ENCODE measurements around the gene TECR.
"Not testable (repeated sequence)": the region's sequence is repeated elsewhere in the genome, so short reads cannot be mapped to it uniquely, and the experiment has no call there.

Gene TECR

DNA sequence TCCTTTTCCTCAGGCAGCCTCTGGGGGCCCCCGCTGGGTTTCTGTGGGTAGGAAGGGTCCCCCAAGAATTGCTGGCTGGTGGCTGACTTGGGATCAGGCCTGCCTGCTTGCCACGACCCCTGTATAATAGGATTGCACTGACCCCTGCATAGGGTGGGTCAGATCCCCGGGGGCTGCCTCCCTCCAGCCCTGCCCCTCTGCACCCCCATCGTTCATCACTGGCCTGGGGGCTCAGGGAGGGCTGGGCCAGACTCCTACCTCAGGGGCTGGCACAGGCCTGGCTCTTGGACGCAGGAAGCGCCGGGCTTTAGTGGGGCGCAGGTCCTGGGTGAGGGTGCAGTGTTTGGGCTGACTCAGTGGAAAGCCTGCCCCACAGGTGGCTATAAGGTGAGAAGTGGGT is 31.9 kb downstream of the TECR start:
- no peak for DNase-seq (ENCODE audit: low read depth)

DNA sequence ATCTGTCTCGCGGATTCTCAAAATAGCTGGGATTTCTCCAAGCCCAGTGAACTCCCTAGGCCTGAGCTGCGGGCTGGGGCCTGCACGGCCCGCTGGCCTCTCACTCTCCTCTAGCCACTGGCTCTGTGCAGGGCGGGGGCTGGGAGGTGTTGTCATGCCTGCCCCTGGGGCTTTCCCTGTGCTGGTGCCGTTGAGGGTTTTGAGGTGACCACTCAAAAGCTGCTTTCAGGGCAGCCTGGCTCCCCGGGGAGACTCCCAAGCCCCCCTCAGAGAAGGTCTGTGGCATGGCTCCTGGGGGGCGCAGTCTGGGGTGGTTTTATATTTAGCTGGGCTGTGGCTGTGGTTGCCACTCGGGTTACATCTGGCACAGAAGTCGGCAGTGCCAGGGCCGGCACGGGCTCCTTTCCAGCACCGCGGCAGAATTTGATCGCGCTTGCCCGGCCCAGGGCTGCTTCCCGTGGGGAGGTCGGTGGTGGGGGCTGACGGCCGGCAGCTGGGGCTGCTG is 32.5 kb downstream of the TECR start:
- DNase-seq (ENCODE audit: low read depth), result no peak

DNA sequence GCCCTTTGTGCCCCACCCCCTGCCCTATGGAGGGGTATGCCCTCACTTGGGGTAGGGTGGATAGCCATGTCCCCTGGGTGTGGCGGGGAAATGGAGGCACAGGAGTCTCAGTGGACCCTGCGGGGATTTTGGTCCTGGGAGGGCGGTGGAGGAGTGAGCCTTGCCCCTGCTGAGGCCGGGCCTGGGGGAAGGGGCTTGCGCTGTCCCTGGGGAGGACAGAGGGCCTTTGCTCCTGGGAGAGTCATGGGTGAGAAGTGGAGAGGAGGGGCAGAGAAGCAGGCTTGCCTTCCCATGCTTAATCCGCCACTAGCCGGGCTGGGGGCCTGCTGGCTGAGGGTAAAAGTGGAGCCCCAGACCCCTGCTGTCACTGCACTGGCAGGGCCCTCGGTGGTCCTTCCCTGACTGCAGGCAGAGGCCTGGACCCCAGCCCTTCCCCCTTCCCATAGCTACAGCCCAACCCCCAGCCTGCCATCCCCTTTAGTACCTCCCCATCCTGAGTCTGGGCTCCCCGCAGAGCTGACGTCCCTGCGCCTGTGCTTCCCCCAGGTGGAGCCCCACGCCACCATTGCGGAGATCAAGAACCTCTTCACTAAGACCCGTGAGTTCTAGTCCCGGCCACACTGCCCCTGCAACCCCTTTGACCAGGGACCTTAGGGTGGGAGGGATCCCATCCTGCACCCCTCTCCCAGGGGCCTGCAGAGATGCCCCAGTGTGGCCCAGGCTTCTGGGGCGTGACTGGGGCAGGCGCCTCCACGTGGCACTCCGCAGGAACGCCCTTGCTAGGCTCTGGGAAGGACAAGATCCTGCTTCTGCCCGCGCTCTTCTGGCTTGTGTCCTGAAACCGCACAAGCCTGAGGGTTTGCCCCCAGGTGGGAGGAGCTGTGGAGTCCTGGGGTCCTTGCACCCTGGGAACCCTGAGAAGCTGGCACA is 33.5 kb downstream of the TECR start:
- no peak for DNase-seq (ENCODE audit: low read depth)

DNA sequence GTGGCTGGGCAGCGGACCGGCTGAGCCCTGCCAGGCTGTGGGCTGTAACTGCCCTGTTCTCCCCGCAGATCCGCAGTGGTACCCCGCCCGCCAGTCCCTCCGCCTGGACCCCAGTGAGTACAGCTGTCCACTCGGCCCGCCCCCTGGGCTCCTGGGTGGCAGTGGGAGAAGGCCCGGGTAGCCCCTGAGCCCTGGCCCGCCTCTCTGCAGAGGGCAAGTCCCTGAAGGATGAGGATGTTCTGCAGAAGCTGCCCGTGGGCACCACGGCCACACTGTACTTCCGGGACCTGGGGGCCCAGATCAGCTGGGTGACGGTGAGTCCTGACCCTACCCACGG is 34.2 kb downstream of the TECR start:
- DNase-seq (ENCODE audit: low read depth), result no peak

DNA sequence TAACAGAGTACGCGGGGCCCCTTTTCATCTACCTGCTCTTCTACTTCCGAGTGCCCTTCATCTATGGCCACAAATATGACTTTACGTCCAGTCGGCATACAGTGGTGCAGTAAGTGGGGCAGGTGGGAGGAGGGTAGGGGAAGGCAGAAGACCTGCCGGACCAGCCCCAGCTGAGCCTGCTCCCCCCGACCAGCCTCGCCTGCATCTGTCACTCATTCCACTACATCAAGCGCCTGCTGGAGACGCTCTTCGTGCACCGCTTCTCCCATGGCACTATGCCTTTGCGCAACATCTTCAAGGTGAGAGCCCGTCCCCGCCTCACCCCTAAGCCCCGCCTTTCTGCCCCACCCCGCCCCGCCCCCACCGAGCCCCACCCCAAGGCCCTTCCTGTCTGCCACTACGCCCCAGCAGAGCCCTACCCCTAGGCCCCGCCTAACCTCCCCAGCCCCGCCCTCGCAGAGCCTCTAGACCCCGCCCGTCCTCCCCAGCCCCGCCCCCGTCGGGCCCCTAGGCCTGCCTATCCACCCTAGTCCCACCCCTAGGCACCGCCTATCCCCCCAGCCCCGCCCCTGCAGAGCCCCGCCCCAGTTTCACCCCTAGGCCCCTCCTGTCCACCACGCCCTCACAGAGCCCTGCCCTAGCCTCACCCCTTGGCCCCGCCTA is 34.7 kb downstream of the TECR start:
- DNase-seq (ENCODE audit: low read depth), result peak; percentile 74

DNA sequence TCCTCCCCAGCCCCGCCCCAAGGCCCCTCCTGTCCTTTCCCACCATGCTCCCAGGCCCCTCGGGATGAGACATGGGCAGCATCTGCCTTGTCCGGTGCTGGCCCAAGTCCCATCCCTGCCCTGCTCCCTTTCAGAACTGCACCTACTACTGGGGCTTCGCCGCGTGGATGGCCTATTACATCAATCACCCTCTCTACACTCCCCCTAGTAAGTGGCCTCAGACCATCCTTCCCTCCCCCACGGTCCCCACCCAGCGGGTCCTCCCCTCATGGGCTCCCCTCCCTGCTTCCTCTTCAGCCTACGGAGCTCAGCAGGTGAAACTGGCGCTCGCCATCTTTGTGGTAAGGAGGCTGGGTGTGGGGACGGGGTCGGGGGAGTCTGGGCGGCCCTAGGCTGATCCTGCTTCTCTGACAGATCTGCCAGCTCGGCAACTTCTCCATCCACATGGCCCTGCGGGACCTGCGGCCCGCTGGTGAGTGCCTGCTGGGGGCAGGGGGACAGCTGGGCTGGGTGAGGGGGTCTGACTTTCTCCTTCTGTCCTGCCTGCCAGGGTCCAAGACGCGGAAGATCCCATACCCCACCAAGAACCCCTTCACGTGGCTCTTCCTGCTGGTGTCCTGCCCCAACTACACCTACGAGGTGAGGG is 35.4 kb downstream of the TECR start:
- DNase-seq (ENCODE audit: low read depth), result not testable (repeated sequence)

DNA sequence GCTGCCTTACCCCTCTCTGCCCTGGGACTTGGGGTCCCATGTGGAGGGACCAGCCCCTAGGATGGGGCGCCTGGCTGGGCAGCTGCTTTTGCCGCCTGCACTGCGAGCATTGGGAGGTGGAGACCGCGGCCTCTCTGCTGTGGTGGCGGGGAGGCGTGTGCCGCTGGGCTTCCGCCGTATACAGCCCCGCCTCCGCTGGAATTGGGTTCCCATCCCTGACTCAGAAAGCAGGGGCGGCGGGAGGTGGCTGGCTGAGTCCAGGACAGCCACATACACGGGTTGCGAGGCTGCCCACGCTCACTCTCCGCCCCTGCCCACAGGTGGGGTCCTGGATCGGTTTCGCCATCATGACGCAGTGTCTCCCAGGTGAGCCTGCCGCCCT is 35.9 kb downstream of the TECR start:
- DNase-seq (ENCODE audit: low read depth), result no peak

DNA sequence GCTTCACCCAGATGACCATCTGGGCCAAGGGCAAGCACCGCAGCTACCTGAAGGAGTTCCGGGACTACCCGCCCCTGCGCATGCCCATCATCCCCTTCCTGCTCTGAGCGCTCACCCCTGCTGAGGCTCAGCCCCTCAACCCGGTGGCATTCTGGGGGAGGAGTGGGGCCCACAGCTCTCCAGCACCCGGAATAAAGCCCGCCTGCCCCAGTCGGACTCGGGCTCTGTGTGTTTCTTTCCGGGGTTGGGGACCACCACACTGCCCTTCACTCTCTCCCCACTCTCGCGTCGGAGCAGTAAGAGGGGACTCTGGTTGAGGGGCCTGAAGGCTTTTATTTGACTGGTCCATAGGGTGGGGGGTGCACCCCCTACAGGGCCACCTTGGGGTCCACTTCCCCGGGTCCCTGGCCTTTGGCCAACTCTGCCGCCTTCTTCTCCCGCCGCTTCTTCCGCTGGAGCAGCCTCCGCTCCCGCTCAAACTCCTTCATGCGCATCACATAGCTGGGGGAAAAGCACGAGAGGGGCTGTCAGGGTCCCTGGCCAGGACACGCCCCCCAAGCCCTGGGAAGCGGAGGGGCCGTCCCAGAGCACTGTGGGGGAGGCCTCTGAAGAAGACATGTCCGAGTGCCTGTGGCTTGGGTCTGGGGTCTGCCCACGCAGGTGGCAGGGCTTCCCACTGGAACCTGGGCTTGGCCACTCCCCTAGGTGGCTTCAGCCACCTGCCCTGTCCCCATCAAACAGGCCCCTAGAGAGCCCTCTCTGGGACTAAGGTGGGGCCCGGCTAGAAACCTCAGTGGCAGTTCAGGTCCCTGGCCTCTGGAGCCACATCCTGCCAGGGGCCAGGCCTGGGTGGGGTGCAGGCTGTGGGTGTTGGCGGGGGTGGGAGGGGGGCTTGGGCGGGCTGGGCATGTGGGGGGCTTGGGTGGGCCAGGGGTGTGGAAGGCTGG is 36.6 kb downstream of the TECR start:
- DNase-seq (ENCODE audit: low read depth), result no peak

DNA sequence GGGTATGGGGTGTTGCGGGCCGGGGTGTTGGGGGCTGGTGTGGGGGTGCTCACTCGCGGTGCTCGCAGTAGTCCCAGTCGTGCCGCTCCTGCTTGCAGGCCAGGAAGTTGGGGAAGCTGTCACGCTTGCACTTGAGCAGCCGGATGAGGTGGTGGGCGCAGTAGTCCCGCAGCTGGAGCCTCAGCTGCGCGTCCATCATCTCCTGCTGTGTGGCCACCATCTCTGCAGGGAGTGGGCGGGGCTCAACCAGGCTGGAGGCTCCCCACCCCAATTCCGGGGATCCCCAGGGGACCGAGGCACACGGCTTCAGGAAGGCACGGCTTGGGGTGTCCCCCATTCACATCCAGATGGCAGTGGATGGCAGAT is 37.3 kb downstream of the TECR start:
- DNase-seq (ENCODE audit: low read depth), result no peak

DNA sequence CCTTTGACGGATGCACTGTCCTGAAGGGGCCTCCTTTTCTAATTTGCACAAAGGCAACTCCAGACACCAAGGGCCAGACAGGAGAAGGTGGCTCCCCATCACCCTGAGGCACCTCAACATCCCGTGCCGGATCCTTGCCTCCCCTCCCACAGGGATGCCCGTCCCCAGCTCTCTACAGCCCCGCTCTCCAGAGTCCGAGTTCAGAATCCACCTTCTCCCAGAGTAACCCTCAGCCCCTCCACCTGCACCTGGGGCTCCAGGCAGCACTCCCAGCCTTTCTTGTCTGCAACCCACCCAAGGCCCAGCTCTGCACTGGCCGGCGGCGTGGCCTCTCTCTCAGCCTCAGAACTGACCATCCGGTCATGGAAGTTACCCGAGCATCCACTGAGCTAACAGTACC is 37.7 kb downstream of the TECR start:
- DNase-seq (ENCODE audit: low read depth), result no peak

DNA sequence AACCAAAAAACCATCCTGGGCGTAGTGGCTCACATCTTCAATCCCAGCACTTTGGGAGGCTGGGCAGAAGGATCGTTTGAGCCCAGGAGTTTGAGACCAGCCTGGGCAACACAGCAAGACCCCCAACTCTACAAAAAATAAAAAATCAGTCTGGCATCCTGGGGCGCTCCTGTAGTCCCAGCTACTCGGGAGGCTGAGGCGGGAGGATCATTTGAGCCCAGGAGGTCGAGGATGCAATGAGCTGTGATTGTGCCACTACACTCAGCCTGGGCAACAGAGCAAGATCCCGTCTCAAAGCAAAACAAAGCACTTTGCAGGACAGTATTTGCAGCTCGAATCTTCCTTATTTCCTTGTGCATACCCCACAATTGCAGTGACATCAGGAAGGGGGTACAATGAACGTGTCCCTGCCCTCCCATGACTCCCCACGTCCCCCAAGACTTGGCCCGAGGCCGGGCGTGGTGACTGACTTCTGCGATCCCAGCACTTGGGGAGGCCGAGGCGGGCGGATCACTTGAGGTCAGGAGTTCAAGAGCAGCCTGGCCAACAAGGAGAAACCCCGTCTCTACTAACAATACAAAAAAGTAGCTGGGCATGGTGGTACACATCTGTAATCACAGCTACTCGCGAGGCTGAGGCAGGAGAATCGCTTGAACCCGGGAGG is 41.6 kb downstream of the TECR start:
- no peak for DNase-seq (ENCODE audit: low read depth)

DNA sequence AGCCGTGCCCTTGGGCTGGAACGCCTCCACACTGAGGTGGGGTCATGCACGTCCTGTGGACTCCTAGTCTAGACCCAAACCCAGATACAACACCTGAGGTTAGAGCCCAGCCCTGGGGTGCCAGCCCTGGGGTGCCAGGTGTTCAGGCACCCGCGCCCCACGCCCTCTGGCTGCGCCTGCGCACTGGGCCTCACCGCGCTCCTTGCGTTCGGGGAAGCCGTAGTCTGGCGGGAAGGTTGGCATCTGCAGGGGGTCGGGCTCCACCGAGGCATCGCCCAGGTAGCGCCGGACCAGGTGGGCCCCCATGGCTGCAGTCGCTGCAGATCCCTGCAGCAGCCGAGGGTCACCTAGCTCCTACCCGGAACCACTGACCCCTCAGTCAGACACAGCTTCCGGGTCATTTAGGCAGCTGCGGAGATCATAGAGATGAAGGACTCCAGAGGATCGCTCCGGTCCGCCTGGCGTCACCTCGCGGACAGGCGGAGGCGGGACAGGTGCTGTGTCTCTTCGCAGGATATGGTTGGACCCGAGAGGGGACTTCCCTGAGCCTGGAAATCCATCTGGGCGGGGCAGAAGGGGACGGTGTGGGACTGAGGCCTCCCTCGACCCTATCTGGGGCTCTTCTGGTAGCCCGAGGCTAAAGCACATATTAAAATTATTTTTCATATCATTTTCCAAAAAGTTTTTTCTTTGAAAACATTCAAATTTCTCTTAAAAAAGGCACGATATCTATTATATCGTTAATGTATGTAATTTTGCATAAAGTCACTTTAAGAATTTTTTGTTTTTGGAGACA is 42.5 kb downstream of the TECR start, which contains the start of gene NDUFB7:
Gene NDUFB7, minus strand, starts transcription at position 372 of the 796 bp plus-strand sequence. Its CDS starts 66 bp downstream, at position 306.
- peak; percentile 97 for DNase-seq (ENCODE audit: low read depth)

DNA sequence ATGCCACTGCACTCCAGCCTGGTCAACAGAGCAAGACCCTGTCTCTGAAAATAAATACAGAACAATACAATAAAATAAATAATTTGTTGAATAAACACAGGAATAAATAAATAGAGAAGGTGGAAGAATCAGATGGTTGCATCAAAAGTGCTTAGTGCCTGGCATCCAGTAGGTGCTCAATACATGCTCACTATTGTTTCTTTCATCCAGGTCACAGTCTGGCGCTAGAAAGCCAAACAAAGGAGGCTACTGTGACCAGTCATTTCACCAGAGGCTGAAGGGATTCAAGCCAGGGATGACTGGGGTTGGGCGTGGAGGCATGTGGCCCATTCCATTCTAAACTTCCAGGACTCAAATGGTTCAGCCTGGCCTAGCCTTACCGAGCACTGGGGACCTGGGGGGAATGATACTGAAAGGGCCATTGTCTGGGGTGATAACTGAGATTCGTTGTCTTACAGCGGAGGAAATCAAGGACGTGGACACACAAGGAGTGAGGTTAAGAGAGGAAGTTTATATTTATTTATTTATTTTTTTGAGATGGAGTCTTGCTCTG is 46.1 kb downstream of the TECR start:
- no peak for DNase-seq (ENCODE audit: low read depth)

DNA sequence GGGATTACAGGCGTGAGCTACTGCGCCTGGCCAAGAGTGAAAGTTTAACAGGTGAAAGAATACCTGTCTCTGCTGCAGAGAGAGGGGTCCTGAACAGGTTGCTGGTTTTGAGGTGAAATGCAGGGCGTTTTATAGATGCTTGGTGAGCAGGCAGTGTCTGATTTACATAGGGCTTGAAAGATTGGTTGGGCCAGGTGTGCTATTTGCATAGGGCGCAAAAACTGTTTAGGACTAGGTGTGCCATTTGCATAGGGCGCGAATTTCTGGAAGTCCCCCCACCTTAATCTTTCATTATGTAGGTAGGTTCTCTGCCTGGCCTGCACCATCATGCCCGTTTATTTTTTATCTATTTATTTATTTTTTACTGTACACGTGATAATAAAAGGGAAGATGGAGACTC is 47.0 kb downstream of the TECR start:
- no peak for DNase-seq (ENCODE audit: low read depth)

DNA sequence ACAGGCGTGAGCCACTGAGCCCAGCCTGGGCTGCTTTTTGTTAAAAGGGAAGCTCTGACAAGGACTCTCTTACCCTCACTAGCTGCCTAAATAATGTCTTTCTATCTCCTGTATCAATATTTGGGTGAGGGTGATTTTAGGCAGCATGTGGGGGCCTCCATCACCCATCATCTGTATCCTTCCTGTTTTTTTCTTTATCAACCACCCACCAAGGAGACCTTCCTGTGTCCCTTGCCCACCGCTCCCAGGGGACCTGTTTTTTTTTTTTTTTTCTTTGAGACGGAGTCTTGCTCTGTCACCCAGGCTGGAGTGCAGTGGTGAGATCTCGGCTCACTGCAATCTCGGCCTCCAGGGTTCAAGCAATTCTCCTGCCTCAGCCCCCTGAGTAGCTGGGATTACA is 47.9 kb downstream of the TECR start:
- DNase-seq (ENCODE audit: low read depth), result no peak

DNA sequence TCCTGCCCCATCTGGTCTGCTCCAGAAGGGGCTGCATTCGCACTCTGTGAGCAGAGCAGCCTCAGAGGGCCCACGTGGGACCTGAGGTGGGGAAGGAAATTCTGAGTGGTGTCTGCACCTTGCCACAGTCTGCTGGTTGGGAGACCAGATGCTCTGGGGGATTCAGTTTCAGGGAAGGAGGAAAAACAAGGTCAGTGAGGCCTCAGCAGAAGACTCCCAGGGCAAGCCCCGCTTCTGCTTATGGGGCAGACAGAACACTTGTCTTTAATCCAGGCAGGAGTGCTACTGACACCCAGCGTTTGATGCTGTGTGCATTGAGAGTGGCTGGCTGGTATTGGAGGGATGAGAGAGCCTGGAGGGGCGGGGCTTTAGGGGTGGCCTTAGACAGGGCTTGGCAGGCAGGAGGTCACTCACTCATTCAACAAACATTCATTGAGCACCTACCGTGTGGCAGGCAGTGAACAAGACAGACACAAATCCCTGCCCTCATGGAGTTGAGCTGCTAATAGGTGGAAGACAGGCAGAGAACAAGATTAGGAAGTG is 48.6 kb downstream of the TECR start:
- DNase-seq (ENCODE audit: low read depth), result peak; percentile 35

DNA sequence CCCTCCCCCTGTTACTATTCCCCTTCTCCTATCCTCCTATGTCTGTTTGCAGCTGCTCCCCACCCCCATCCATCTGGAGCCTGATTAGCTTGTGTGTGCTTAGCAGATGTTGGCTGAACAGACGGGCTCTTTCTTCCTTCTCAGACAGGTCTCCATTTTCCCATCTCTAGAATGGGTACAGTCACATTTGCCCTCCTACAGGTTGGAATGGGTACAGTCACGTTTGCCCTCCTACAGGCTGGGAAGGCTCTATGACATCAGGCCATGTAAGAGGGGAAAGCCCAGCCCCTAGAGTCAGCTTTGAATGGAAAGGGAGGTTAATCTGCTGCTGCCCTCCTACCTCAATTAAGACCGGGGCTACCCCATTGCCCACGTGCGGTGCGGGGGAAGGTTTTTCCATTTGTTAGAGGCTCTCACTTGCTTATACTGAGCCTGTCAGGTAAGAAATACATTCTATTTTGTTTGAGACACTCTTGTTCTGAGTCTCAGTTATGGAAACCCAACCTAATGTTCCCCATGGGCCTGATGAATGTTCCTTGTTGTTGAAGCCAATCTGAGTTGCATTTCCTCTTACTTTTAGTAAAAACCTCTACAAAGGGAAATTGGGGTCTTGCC is 51.3 kb downstream of the TECR start:
- DNase-seq (ENCODE audit: low read depth), result peak; percentile 16

DNA sequence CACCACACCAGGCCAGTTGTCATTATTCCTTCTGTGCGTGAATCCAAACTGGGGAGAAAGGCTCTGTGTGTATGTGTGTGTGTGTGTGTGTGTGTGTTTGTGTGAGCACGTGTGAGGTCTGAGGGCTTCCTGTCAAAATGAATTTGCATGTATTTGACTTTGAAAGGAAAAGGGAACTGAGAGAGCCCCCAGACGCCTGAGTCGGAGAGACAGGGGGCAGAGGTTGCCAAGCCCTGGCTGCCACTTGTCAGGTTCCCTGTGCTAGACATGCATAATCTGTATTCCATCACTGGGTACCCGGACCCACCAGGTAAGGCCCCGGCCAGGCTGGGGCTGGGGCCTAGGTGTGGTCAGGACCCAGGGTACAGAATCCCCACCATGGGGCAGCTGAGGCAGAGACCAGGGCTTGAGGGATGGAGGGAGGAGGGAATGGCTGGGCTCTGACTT is 53.5 kb downstream of the TECR start, which contains the start of gene CLEC17A:
Gene CLEC17A, plus strand, starts transcription at position 191 of the 447 bp plus-strand sequence. Its CDS starts 77 bp downstream, at position 268.
- DNase-seq (ENCODE audit: low read depth), result no peak

DNA sequence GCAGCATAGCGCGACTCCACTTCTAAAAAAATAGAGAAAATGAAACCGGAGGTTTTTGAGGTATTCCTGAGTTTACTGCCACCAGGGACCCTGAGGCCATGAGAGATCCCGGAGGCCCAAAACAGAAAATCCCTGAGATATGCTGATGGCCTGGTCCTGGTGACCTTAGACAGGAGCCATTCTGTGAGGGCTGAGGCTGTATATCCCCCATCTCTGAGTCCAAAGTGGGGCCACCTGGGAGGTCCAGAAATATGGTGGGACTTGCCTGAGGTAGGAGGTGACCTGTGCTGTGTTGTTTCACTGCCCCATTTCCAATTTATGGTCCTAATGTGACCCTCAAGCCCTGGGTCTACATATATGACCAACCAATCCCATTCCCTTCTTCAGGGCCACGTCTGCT is 55.0 kb downstream of the TECR start:
- DNase-seq (ENCODE audit: low read depth), result not testable (repeated sequence)

All from ELR (cell line).